Activated T-cell treated with anti-CD3 and anti-CD28 coated beads for 48 hours (primary cell): ENCODE results near the gene PAX9.
"Not testable (repeated sequence)": the region's sequence is repeated elsewhere in the genome, so short reads cannot be mapped to it uniquely, and the experiment has no call there.

ENCODE experiments used
- DNase-seq: peaks from one replicate; pipeline ENCODE4 v3.0.0-alpha.2; 2020; ENCODE audit warnings: low read depth

PAX9 gene

DNA sequence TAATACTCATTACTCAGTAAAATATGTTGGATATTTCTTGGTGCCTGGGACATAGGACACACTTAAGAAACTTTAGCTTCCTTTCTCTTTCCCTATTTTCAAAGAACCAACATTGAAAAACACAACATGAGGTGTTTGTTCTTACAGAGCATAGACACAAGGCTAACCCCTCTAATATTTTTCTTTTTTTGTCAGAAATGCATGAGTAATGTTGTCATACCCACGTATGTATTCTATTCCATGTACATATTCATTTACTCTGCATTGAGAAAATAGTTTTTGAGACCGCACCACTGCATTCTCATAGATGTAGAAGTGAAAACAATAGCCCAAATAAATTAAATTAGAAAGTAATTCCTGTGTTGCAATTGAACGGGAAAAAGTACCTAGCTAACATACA lies 13.0 kb downstream of the PAX9 start:
- DNase-seq: no peak

GRCh38 chr14:36675581-36675980 lies 13.9 kb downstream of the PAX9 start:
- DNase-seq: no peak

DNA sequence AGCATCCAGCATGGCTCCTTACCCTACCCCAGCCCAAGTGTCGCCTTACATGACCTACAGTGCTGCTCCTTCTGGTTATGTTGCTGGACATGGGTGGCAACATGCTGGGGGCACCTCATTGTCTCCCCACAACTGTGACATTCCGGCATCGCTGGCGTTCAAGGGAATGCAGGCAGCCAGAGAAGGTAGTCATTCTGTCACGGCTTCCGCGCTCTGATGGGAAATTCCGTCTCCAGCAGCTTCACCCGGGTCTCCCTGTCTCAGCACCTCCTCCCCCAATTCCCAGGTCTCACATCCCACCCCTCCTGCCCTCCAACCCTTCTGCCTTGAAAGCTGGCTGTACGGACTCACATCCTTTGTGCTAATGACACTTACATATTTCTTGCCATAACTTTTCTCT lies 14.6 kb downstream of the PAX9 start:
- no peak for DNase-seq

- DNase-seq: no peak
Observed at GRCh38 chr14:36682338-36682737, 20.7 kb downstream of the PAX9 start.

- no peak for DNase-seq
Observed at GRCh38 chr14:36683083-36683724, 21.5 kb downstream of the PAX9 start.

DNA sequence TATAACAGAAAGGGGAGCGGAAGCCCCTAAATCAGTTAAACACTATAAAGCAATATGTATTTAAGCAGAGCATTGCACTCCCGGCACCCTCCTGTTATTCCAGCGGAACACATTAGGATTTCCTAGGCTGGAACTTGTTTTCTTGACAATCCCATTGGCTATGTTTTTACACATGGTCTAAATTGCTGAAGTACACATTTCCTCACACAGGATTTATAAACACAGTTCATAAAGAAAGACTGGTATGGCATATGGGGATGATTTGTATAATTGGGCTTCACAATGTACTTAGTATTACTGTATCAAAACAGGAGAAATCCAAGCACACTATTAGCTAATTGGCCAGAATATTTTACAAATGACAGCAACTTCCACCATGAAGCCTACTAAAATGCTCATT lies 23.3 kb downstream of the PAX9 start:
- DNase-seq: no peak

DNA sequence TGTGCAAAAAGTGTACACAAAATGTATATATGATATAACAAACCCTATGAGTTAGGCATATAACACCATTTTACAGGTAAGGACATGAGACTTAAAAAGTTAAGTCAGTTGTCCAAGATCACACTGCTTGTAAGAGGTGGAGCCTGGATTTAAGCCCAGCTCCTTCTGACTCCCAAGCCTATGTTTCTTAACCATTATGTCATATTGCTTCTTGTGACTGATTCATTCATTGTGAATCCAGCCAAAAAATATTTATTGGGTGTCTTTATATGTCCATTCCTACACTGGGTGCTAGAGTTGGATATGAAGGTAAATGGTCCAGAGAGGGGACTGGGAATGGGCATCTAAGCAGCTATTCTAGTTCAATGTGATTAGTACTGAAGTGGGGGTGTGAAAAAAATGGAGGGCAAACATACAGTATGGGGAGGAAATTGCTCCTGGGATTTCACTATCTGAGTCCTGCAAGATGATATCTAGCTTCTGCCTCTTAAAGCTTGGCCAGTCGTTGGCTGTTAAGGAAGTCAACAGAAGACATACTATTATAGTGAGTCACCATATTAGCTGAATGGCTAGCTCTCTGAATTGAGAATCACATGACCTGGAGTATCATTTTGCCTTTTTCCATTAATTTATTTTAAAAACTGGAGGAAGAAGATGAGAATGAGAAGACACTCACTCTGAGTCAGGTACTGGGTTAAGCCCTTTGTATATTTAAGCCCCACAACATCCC lies 28.8 kb downstream of the PAX9 start:
- no peak for DNase-seq

GRCh38 chr14:36699420-36699819 lies 37.8 kb downstream of the PAX9 start:
- not testable (repeated sequence) for DNase-seq

DNA sequence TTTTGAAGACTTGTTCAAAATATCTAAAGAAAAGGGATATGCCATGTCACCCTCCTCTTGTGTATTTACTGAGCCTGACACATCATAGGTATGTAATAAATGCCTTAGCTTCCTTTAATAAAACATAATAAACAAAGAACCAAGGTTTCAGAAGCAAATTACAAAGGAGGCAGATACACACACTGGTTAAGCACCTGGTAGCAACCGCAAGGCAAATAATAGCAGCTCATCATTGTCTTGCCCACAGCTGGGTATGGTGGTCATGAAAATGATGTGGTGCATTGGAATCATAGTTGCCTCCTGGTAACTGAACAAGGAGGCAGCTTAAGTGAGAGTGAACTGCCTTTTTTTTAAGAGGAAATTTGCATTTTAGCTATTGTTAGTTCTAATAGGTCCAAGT lies 39.0 kb downstream of the PAX9 start:
- no peak for DNase-seq

GRCh38 chr14:36701132-36701531 lies 39.5 kb downstream of the PAX9 start:
- no peak for DNase-seq

DNA sequence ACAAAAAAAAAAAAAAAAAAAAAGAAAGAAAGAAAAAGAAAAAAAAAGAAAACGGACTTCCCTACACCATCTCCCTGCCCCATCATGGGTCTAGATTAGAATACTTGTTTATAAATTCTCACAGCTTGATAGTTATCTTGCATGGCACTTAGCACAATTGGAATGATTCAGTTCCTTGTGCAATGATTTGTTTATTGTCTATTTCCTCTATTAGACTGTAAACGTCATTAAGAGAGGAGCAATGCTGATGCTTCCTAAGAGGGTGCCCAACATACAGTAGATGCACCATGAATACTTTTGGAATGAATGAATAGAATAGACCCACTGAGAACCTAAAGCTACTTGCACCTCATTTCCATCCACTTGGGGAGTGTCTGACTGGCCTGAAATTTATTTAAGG lies 40.8 kb downstream of the PAX9 start:
- no peak for DNase-seq

GRCh38 chr14:36707570-36707969 lies 45.9 kb downstream of the PAX9 start:
- no peak for DNase-seq

GRCh38 chr14:36713960-36714703 lies 52.5 kb downstream of the PAX9 start:
- no peak for DNase-seq

DNA sequence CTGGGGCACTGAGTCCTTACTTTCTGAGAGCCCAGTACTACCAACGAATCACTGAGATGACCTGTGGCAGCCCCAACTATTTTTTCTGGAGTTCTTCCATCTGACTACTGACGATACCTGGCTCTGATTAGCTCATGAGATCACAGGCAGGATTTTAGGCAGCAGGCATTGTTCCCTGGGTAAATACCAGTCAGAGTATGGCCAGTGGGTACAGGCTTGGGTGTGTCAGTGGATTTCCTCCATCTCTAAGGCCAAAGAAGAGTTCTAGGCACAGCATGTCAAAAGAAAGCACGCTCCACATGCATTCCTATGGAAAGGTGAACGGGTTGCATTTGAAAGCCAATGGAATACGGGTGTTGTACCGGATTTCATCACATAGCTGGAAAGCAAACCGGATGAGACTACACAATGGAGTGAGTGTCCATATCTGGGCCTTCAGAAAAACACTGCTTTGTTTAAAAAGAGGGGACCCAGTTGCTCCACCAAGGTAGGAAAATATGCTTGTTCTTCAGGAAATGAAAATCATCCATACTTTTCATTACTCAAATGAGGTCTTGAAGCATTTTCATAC lies 55.0 kb downstream of the PAX9 start:
- no peak for DNase-seq

GRCh38 chr14:36717363-36717762 lies 55.7 kb downstream of the PAX9 start:
- DNase-seq: no peak

DNA sequence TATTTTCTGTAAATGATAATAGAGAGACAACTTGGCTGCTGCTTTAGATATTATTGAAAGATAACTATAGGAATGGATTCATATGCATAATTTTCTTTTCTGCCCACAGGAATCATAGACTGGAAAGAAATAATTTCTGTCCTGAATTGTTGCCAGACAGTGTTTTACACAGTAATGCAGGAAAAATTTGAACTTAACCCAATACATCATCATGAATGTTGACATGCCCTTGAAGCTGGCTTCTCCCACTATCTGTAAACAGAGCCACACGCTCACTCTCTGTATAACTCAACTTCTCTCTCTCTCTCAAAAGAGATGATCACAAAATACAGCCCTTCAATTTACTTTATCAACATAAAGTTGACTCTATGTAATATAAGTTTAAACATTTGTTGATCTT lies 56.6 kb downstream of the PAX9 start:
- DNase-seq: no peak

DNA sequence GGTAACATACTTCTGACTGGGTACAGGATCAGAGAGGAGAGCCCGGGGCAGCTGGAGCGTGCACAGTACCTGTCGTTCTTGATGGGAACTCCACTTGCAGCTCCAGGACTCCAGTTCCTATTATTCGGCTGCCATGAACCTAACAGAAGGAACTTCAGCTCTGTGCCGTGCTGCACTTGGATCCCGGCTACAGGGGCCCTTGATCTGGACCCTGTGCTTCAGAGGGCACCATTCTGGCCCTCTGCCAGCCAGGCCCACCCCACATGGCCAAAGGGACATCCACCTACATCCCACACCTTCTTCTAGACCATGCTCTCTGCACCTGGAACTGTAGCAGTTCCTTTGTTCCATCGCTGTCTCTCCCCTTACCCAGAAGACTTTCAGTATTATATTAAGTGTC lies 58.2 kb downstream of the PAX9 start:
- no peak for DNase-seq

DNA sequence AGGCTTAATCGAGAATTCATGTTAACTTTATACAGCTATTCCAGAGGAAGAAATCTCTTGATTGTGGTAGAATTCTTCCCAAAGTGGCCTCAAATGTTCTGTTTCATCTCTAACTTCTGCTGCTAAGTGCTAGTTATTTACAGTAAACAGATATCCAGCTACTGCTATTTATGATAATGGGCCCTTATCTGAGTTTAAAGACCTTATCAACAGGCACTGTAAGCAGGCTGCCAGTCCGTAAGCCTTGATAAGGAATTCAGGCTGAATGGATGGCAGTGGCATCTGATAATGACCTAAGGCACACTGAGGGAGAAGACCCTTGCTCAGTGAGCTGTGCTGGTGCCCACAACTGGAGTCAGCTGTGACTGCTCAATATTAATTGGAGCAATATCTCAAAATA lies 59.0 kb downstream of the PAX9 start:
- no peak for DNase-seq

- no peak for DNase-seq
Observed at GRCh38 chr14:36721877-36722276, 60.2 kb downstream of the PAX9 start.

GRCh38 chr14:36723530-36723929 lies 61.9 kb downstream of the PAX9 start:
- no peak for DNase-seq

- no peak for DNase-seq
Observed at GRCh38 chr14:36724162-36724561, 62.5 kb downstream of the PAX9 start.

GRCh38 chr14:36726128-36726527 lies 64.5 kb downstream of the PAX9 start:
- no peak for DNase-seq
